K562 (cell line): Measurements from ENCODE around the gene FUNDC1. TPM values are rescaled to one million over a fixed set of nuclear protein-coding genes. Genes with fewer than 3 reads are reported as not detected.

Experiments used
- ATAC-seq: fragments of 200-7000 bp; cut with Tn5 transposase; 3 replicates; pipeline ENCODE4 v1.9.1; 2020; ENCODE audit warnings: moderate library complexity
- BruUV-seq: library from RNA; stranded (reverse); fragments of 400-500 nt; replicated peaks from 2 replicates; lab custom pipeline; 2021; lab: Mats Ljungman, UMichigan
- CTCF ChIA-PET: fragments of 300-600 bp; formaldehyde crosslinking; extraction: SDS; loops from one replicate; lab custom pipeline; 2021; ENCODE audit warnings: low intra/inter-chr PET ratio; lab: Yijun Ruan, JAX
- POLR2A ChIA-PET: fragments of 300-600, 350-650 bp; sonication (Branson Sonifier 250); formaldehyde crosslinking; extraction: SDS; loops from one replicate; lab custom pipeline; 2021; ENCODE audit warnings: antibody characterized with exemption, inconsistent platforms; lab: Yijun Ruan, JAX
- DNase-seq, 4 experiments: peaks; one replicate each; pipeline versions ENCODE4 v3.0.0 to v3.0.0-alpha.2; 2011 to 2018; ENCODE audit warnings: low spot score in 3 of 4, mixed read lengths in 3 of 4; ENCODE audit errors: extremely low read depth in 1 of 4
- FAIRE-seq: peaks from 2 replicates; lab custom pipeline; 2011; peaks lifted over from hg19 to GRCh38; lab: Jason Lieb, UNC
- H2AFZ ChIP-seq: 2 replicates; pipeline ENCODE4 v1.6.0; 2011; ENCODE audit warnings: low read depth, low read length, control low read depth, inconsistent platforms
- H3K27ac ChIP-seq: fragments of 200-600 bp; 3 replicates; pipeline ENCODE4 v1.8.0; 2011; ENCODE audit warnings: low read depth, mild to moderate bottlenecking, control low read depth, inconsistent platforms, low read length, moderate library complexity, mixed read lengths; ENCODE audit errors: extremely low read depth
- H3K27me3 ChIP-seq, 2 experiments: fragments of 300-600 bp in 1 of 2; 2 replicates in 1 of 2; 3 replicates in 1 of 2; pipeline versions ENCODE4 v1.6.0 to v1.8.0; 2011; ENCODE audit warnings: inconsistent platforms in 2 of 2, low read length in 2 of 2, mild to moderate bottlenecking in 1 of 2, mixed read lengths in 1 of 2, moderate library complexity in 1 of 2; ENCODE audit not compliant: control insufficient read depth in 2 of 2, insufficient read depth in 2 of 2
- H3K36me3 ChIP-seq: fragments of 300-600 bp; 3 replicates; pipeline ENCODE4 v1.8.0; 2011; ENCODE audit warnings: mild to moderate bottlenecking, low read length, inconsistent platforms; ENCODE audit not compliant: control insufficient read depth, insufficient read depth
- H3K4me1 ChIP-seq, 2 experiments: fragments of 200-600 bp in 1 of 2; replicated peaks in 1 of 2; 2 replicates in 1 of 2; 3 replicates in 1 of 2; pipeline versions ENCODE4 v1.5.1 to v1.8.0; 2011; ENCODE audit warnings: inconsistent platforms in 2 of 2, low read length in 2 of 2, mild to moderate bottlenecking in 1 of 2, mixed read lengths in 1 of 2, moderate library complexity in 1 of 2; ENCODE audit not compliant: control insufficient read depth in 2 of 2, insufficient read depth in 2 of 2
- H3K4me2 ChIP-seq: 2 replicates; pipeline ENCODE4 v1.6.1; 2011; ENCODE audit warnings: low read length, control low read depth, inconsistent platforms, mixed read lengths; ENCODE audit not compliant: insufficient read depth
- H3K4me3 ChIP-seq: fragments of 200-600 bp; sonication (generic), shearing (Covaris generic); 2 replicates; pipeline ENCODE4 v1.5.1; 2016; ENCODE audit warnings: control low read depth, inconsistent platforms
- H3K79me2 ChIP-seq: fragments of 200-600 bp; 3 replicates; pipeline ENCODE4 v1.8.0; 2011; ENCODE audit warnings: low read length, inconsistent platforms; ENCODE audit not compliant: control insufficient read depth, insufficient read depth
- H3K9ac ChIP-seq, 2 experiments: 2 replicates each; pipeline versions ENCODE4 v1.6.0 to v1.6.1; 2011; ENCODE audit warnings: low read depth in 2 of 2, low read length in 2 of 2, control low read depth in 1 of 2, inconsistent platforms in 1 of 2, mild to moderate bottlenecking in 1 of 2, mixed read lengths in 1 of 2; ENCODE audit not compliant: insufficient read depth in 1 of 2
- H3K9me1 ChIP-seq: one replicate; pipeline ENCODE4 v1.6.0; 2011; ENCODE audit warnings: inconsistent platforms, mild to moderate bottlenecking, low read length, moderate library complexity; ENCODE audit not compliant: control insufficient read depth, insufficient read depth
- H3K9me3 ChIP-seq: replicated peaks from 2 replicates; pipeline ENCODE4 v1.5.1; 2011; ENCODE audit warnings: low read depth, low read length, inconsistent platforms; ENCODE audit not compliant: control insufficient read depth, insufficient read depth
- H4K20me1 ChIP-seq: replicated peaks from 2 replicates; pipeline ENCODE4 v1.6.1; 2011; ENCODE audit warnings: low read length, inconsistent platforms, mixed read lengths; ENCODE audit not compliant: control insufficient read depth, insufficient read depth
- BRF2 ChIP-seq: IDR thresholded peaks from 3 replicates; pipeline ENCODE4 v1.6.1; 2011; ENCODE audit warnings: borderline replicate concordance, mild to moderate bottlenecking; ENCODE audit not compliant: insufficient read length, insufficient read depth
- CBFA2T3 ChIP-seq: fragments of 450-650 bp; IDR thresholded peaks from 2 replicates; pipeline ENCODE4 v1.6.1; 2017
- CC2D1A ChIP-seq: fragments of 450-650 bp; IDR thresholded peaks from 2 replicates; pipeline ENCODE4 v1.6.1; 2017; ENCODE audit warnings: mild to moderate bottlenecking
- CREBBP ChIP-seq: IDR thresholded peaks from one replicate; pipeline ENCODE4 v1.6.1; 2012; ENCODE audit warnings: low read depth, mild to moderate bottlenecking, control low read depth, inconsistent platforms, low read length
- CSDE1 ChIP-seq, 2 experiments: fragments of 450-650 bp; IDR thresholded peaks; 2 replicates each; pipeline ENCODE4 v1.6.1; 2016; ENCODE audit warnings: mild to moderate bottlenecking in 1 of 2
- GTF2F1 ChIP-seq: IDR thresholded peaks from 2 replicates; pipeline ENCODE4 v1.6.1; 2011; ENCODE audit warnings: low read depth, low read length, improper control_type of control experiment
- LEF1 ChIP-seq: fragments of 450-650 bp; IDR thresholded peaks from 2 replicates; pipeline ENCODE4 v1.6.1; 2016; ENCODE audit warnings: mild to moderate bottlenecking
- MAFG ChIP-seq: fragments of 450-650 bp; conservative IDR thresholded peaks from 2 replicates; pipeline ENCODE4 v1.6.1; 2016; ENCODE audit warnings: missing genetic modification characterization, missing compliant biosample characterization
- PHF21A ChIP-seq: fragments of 450-650 bp; IDR thresholded peaks from 2 replicates; pipeline ENCODE4 v1.6.1; 2017; ENCODE audit warnings: low read depth, borderline replicate concordance
- RBM17 ChIP-seq: fragments of 200-400 bp; formaldehyde crosslinking; IDR thresholded peaks from 2 replicates; pipeline ENCODE4 v1.6.1; 2017; ENCODE audit warnings: low read depth, mild to moderate bottlenecking, low read length, borderline replicate concordance
- RHOXF2B ChIP-seq: fragments of 250-450 bp; sonication (Bioruptor Pico); conservative IDR thresholded peaks from 2 replicates; pipeline ENCODE4 v1.5.1; 2021
- SRF ChIP-seq, 2 experiments: fragments of 250-450, 450-650 bp in 1 of 2; sonication (Bioruptor Pico) in 1 of 2; sonication (generic) in 1 of 2; formaldehyde crosslinking; IDR thresholded peaks; 2 replicates each; pipeline versions ENCODE4 v1.5.0 to v1.5.1; 2020 to 2022; ENCODE audit warnings: mild to moderate bottlenecking in 1 of 2, missing genetic modification reagents in 1 of 2
- TAF15 ChIP-seq: fragments of 200-400 bp; formaldehyde crosslinking; IDR thresholded peaks from 2 replicates; pipeline ENCODE4 v1.6.1; 2017; ENCODE audit warnings: mild to moderate bottlenecking, low read depth, low read length, moderate library complexity
- TCF15 ChIP-seq: fragments of 250-450 bp; sonication (Bioruptor Pico); IDR thresholded peaks from 2 replicates; pipeline ENCODE4 v1.8.0; 2022; ENCODE audit warnings: moderate library complexity, mild to moderate bottlenecking, inconsistent platforms
- TFE3 ChIP-seq: fragments of 450-650 bp; formaldehyde crosslinking; IDR thresholded peaks from 2 replicates; pipeline ENCODE4 v1.4.0; 2020; ENCODE audit warnings: mild to moderate bottlenecking, mixed read lengths
- ZBTB8A ChIP-seq: fragments of 450-650 bp; IDR thresholded peaks from 2 replicates; pipeline ENCODE4 v1.6.1; 2018; ENCODE audit warnings: mild to moderate bottlenecking, moderate library complexity; ENCODE audit not compliant: partially characterized antibody
- ZMIZ1 ChIP-seq, 2 experiments: fragments of 150-350 bp in 1 of 2; IDR thresholded peaks; 2 replicates each; pipeline ENCODE4 v1.6.1; 2012 to 2016; ENCODE audit warnings: low read depth in 2 of 2, low read length in 2 of 2, mild to moderate bottlenecking in 1 of 2, moderate library complexity in 1 of 2
- ZNF124 ChIP-seq: sonication (generic); formaldehyde crosslinking; IDR thresholded peaks from 2 replicates; pipeline ENCODE4 v1.8.1; 2022; ENCODE audit warnings: missing genetic modification reagents
- ZNF57 ChIP-seq: fragments of 450-650 bp; formaldehyde crosslinking; IDR thresholded peaks from 2 replicates; pipeline ENCODE4 v1.4.0; 2020; ENCODE audit warnings: mild to moderate bottlenecking, moderate library complexity
- WGBS: fragments of 100-300 bp; shearing (Covaris generic); methylation state at CpG from one replicate; pipeline ENCODE4 v1.1.6; 2016; ENCODE audit warnings: low coverage, mixed read lengths; ENCODE audit not compliant: insufficient coverage; ENCODE audit errors: missing lambda C conversion rate; 5-methylcytosine and 5-hydroxymethylcytosine counted together
- in situ Hi-C: fragments of 300-500 bp; cut with MboI; formaldehyde crosslinking; loops from 4 replicates; pipeline ENCODE4 v1.15.0; 2018; ENCODE audit warnings: inconsistent platforms, mixed read lengths
- intact Hi-C: fragments of 100-400 bp; cut with micrococcal nuclease; formaldehyde crosslinking; loops from 2 replicates; pipeline ENCODE4 v1.14.2; 2022
- polyA plus RNA-seq, 8 experiments: library from polyadenylated mRNA; depleted of rRNA in 4 of 8; stranded (reverse) in 5 of 8; unstranded in 3 of 8; fragments of >200 nt; fragmentation: Nextera tagmentation in 2 of 8; fragmentation: Illumina TruSeq in 1 of 8; extraction: Ambion mirVana in 2 of 8; extraction: Trizol in 1 of 8; gene quantifications; 2 replicates each; pipeline versions ENCODE4 v1.2.1 to v1.2.3, GENCODE V29; 2011 to 2014; ENCODE audit warnings: inconsistent platforms in 1 of 8, missing spikeins in 1 of 8
- total RNA-seq, 7 experiments: library from RNA; depleted of rRNA in 6 of 7; stranded (reverse); fragments of >200 nt in 6 of 7; fragmentation: Illumina TruSeq in 2 of 7; extraction: Trizol in 2 of 7; gene quantifications; 2 replicates each; pipeline versions ENCODE4 v1.2.1 to v1.2.3, GENCODE V29; 2011 to 2021; ENCODE audit warnings: low replicate concordance in 1 of 7

FUNDC1 gene
- total and polyA plus RNA-seq, 9 of the 15 experiments (the other 6 are each of a cell fraction or from before 2014, with no cell fraction given), result 15.6 to 59.1 (median 29.3) TPM

- H3K4me2 ChIP-seq, result no peak overlapping the region
- H3K4me3 ChIP-seq, result no peak overlapping the region
- no TSS peak for BruUV-seq
- H2AFZ ChIP-seq, result no peak overlapping the region
- DNase-seq, result peak in 1 of 4 experiments; percentile 5
- ChIA-PET CTCF (no interaction called here), POLR2A (no interaction called here)
- 49% methylated on average over 2 of the region's 2 CpGs for WGBS
- H4K20me1 ChIP-seq, result no peaks in the 10 kb centered on the region
- H3K9ac ChIP-seq, result no peak overlapping the region
- no peak overlapping the region for H3K27ac ChIP-seq
- peak; percentile 40 for FAIRE-seq
- no peak for ATAC-seq
- H3K4me1 ChIP-seq, result no peaks in the 10 kb centered on the region; a peak in 1 of 5 replicates
- H3K79me2 ChIP-seq, result no peaks in the 10 kb centered on the region
- H3K9me1 ChIP-seq, result no peaks in the 10 kb centered on the region
- no peaks in the 10 kb centered on the region for H3K27me3 ChIP-seq
- intact Hi-C loops (no loop called here), in situ Hi-C loops (no loop called here)
- H3K9me3 ChIP-seq, result no peaks in the 10 kb centered on the region
- H3K36me3 ChIP-seq, result no peaks in the 10 kb centered on the region
- TF ChIP-seq PHF21A, result no peak
- TF ChIP-seq BRF2, result no peak
- TF ChIP-seq CBFA2T3, result no peak
- peak; percentile 80 for TF ChIP-seq MAFG (tag)
- no peak for TF ChIP-seq CREBBP
- TF ChIP-seq RHOXF2B, result no peak
- TF ChIP-seq GTF2F1, result no peak
- TF ChIP-seq RBM17, result no peak
- no peak for TF ChIP-seq ZBTB8A
- no peak for TF ChIP-seq LEF1
- TF ChIP-seq CC2D1A, result no peak
- TF ChIP-seq CSDE1 (IDR thresholded peaks at IDR 0.05), result no peak
- no peak for TF ChIP-seq TAF15
- TF ChIP-seq ZMIZ1 (IDR thresholded peaks at IDR 0.05; ENCODE audit: low read depth in 2 of 2, low read length in 2 of 2), result no peak
- no peak for TF ChIP-seq TFE3
- no peak for TF ChIP-seq ZNF124
- no peak for TF ChIP-seq ZNF57 (CRISPR knock-in tag)
- TF ChIP-seq SRF (CRISPR knock-in tag; IDR thresholded peaks at IDR 0.05), result no peak
- no peak for TF ChIP-seq TCF15
Measured at GRCh38 chrX:44570522-44570921, 27.9 kb upstream of the FUNDC1 start.
